Fibroblast of skin of right biceps (primary cell): ENCODE results near the gene OLFM1.

Source experiments
- DNase-seq: peaks from one replicate; pipeline ENCODE4 v3.0.0-alpha.2; 2013

The OLFM1 gene

GRCh38 chr9:135076876-135077430, 10.5 kb upstream of the OLFM1 start:
- DNase-seq = no peak

GRCh38 chr9:135077497-135078200, 9.8 kb upstream of the OLFM1 start:
- DNase-seq = peak; percentile 26

- no peak for DNase-seq
These were observed 9.1 kb upstream of the OLFM1 start for GRCh38 chr9:135078361-135078821.

- DNase-seq = no peak
These were observed 8.4 kb upstream of the OLFM1 start for GRCh38 chr9:135079018-135079417.

GRCh38 chr9:135079676-135080075, 7.8 kb upstream of the OLFM1 start:
- no peak for DNase-seq

- no peak for DNase-seq
These were observed 6.9 kb upstream of the OLFM1 start for GRCh38 chr9:135080286-135081263.

- no peak for DNase-seq
These were observed 6.2 kb upstream of the OLFM1 start for GRCh38 chr9:135081264-135081660.

GRCh38 chr9:135081731-135082130, 5.7 kb upstream of the OLFM1 start:
- no peak for DNase-seq

GRCh38 chr9:135082536-135082935, 4.9 kb upstream of the OLFM1 start:
- DNase-seq = no peak

- DNase-seq = no peak
These were observed 4.1 kb upstream of the OLFM1 start for GRCh38 chr9:135083241-135083810.

- DNase-seq = no peak
These were observed 3.6 kb upstream of the OLFM1 start for GRCh38 chr9:135083831-135084230.

- no peak for DNase-seq
These were observed 3.2 kb upstream of the OLFM1 start for GRCh38 chr9:135084262-135084661.

- no peak for DNase-seq
These were observed 2.3 kb upstream of the OLFM1 start for GRCh38 chr9:135084881-135085760.

- DNase-seq = peak; percentile 40
These were observed 1.5 kb upstream of the OLFM1 start for GRCh38 chr9:135085830-135086546.

GRCh38 chr9:135086597-135087488, 625 bp upstream of the OLFM1 start:
- DNase-seq = no peak

- DNase-seq = no peak
These were observed 455 bp downstream of the OLFM1 start for GRCh38 chr9:135087899-135088347.

GRCh38 chr9:135088348-135088978, 995 bp downstream of the OLFM1 start:
- DNase-seq = no peak

GRCh38 chr9:135088979-135089847, 1.7 kb downstream of the OLFM1 start:
- DNase-seq = no peak

GRCh38 chr9:135090081-135090480, 2.6 kb downstream of the OLFM1 start:
- DNase-seq = no peak
